ENCODE results near the gene ITPA. TPM values are rescaled to one million over a fixed set of nuclear protein-coding genes. Genes with fewer than 3 reads are reported as not detected.

ITPA gene
- total RNA-seq, 3 donors from 2014 or later (not counting 1 experiment from before 2014, with no cell fraction given): 49.6 to 53.2 (median 50.2) TPM

- TF ChIP-seq CTCF (IDR thresholded peaks at IDR 0.05): no peak
- intact Hi-C loops (cut with micrococcal nuclease): no loop called here
- 95% methylated on average over 21 of the region's 22 CpGs for WGBS (ENCODE audit: insufficient coverage)
- ATAC-seq (no peak), DNase-seq (no peak)
- Mint-ChIP-seq H3K36me3 (no peaks in the 10 kb centered on the region), H3K27me3 (ENCODE audit: low read depth in 2 of 2) (no peaks in the 10 kb centered on the region), H3K27ac (no peak overlapping the region), H3K4me1 (no peaks in the 10 kb centered on the region), H3K4me3 (no peak overlapping the region), H3K9me3 (no peaks in the 10 kb centered on the region)
- Histone ChIP-seq H3K27me3 (ENCODE audit: control insufficient read depth, insufficient read depth, low read length) (no peaks in the 10 kb centered on the region), H3K9me3 (ENCODE audit: control insufficient read depth, insufficient read depth, low read length) (no peaks in the 10 kb centered on the region), H3K4me3 (ENCODE audit: low read length) (no peak overlapping the region), H3K36me3 (ENCODE audit: control insufficient read depth, insufficient read depth, low read length) (no peaks in the 10 kb centered on the region), H3K4me1 (ENCODE audit: control insufficient read depth, insufficient read depth, low read length) (no peaks in the 10 kb centered on the region), H3K27ac (ENCODE audit: low read length) (no peak overlapping the region)
Measured at GRCh38 chr20:3229158-3229557, 19.9 kb downstream of the ITPA start.

DNA sequence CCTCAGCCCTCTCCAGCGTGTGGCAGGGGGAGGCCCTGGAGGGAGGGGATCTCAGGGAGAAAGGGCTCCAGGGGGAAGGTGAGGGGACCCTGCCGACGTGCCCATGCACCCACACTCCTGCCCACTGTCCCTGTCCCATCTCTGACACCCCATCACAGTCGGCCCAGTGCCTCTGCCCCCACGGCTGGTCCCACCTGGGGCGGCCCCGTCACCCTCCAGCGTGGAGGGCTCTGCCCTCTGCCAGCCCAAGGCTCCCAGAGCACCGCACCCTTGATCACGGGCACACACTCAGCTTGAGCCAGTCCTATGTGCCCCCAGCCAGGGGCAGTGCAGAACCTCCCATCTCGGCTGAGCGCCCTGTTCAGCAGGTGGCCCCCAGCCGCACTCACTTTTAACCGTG lies 20.5 kb downstream of the ITPA start:
- H3K27me3 Mint-ChIP-seq (ENCODE audit: low read depth in 2 of 2): no peaks in the 10 kb centered on the region
- H3K4me3 Mint-ChIP-seq: no peak overlapping the region
- TF ChIP-seq CTCF (IDR thresholded peaks at IDR 0.05): no peak
- no peak overlapping the region for H3K27ac ChIP-seq (ENCODE audit: low read length)
- H3K4me3 ChIP-seq (ENCODE audit: low read length): no peak overlapping the region
- no peaks in the 10 kb centered on the region for H3K27me3 ChIP-seq (ENCODE audit: control insufficient read depth, insufficient read depth, low read length)
- no peaks in the 10 kb centered on the region for H3K4me1 Mint-ChIP-seq
- ATAC-seq (no peak), DNase-seq (no peak)
- intact Hi-C loops (cut with micrococcal nuclease): no loop called here
- no peaks in the 10 kb centered on the region for H3K9me3 Mint-ChIP-seq
- WGBS (ENCODE audit: insufficient coverage): 92% methylated on average over 14 of the region's 14 CpGs
- H3K4me1 ChIP-seq (ENCODE audit: control insufficient read depth, insufficient read depth, low read length): no peaks in the 10 kb centered on the region
- H3K27ac Mint-ChIP-seq: no peak overlapping the region
- H3K36me3 Mint-ChIP-seq: no peaks in the 10 kb centered on the region
- no peaks in the 10 kb centered on the region for H3K9me3 ChIP-seq (ENCODE audit: control insufficient read depth, insufficient read depth, low read length)
- no peaks in the 10 kb centered on the region for H3K36me3 ChIP-seq (ENCODE audit: control insufficient read depth, insufficient read depth, low read length)

DNA sequence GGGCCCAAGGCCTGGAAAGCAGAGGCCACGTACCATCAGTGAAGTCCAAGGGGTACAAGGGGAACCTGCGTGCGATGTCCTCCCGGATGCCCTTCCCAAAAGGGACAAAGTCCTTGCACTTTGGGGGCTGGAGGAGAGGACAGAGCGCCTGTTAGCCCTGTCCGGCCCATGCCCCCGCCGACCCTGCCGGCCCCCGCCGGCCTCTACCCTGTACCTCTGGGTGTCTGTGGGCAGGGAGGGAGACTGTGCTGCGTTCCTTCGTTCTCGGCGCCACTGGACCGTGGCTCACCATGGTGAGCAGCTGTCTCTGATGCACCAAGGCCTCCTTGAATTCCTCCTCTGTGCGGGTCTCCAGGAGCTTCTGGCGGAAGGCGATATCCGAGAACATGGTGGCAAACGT lies 21.8 kb downstream of the ITPA start:
- no peak for DNase-seq
- H3K4me3 ChIP-seq (ENCODE audit: low read length): no peak overlapping the region
- H3K27me3 Mint-ChIP-seq (ENCODE audit: low read depth in 2 of 2): peaks cover 4 to 9% of the 10 kb centered on the region in 2 donors
- ATAC-seq: no peak
- H3K4me1 ChIP-seq (ENCODE audit: control insufficient read depth, insufficient read depth, low read length): no peaks in the 10 kb centered on the region
- H3K9me3 ChIP-seq (ENCODE audit: control insufficient read depth, insufficient read depth, low read length): no peaks in the 10 kb centered on the region
- H3K27ac ChIP-seq (ENCODE audit: low read length): no peak overlapping the region
- H3K27me3 ChIP-seq (ENCODE audit: control insufficient read depth, insufficient read depth, low read length): no peaks in the 10 kb centered on the region
- no peak overlapping the region for H3K27ac Mint-ChIP-seq
- H3K36me3 ChIP-seq (ENCODE audit: control insufficient read depth, insufficient read depth, low read length): no peaks in the 10 kb centered on the region
- intact Hi-C loops (cut with micrococcal nuclease): no loop called here
- WGBS (ENCODE audit: insufficient coverage): 96% methylated on average over 21 of the region's 21 CpGs
- H3K4me3 Mint-ChIP-seq: no peak overlapping the region
- no peaks in the 10 kb centered on the region for H3K9me3 Mint-ChIP-seq
- H3K4me1 Mint-ChIP-seq: no peaks in the 10 kb centered on the region
- H3K36me3 Mint-ChIP-seq: no peaks in the 10 kb centered on the region
- no peak for TF ChIP-seq CTCF (IDR thresholded peaks at IDR 0.05)

- Mint-ChIP-seq H3K4me3 (no peak overlapping the region), H3K27me3 (ENCODE audit: low read depth in 2 of 2) (peaks cover 14 to 18% of the 10 kb centered on the region in 2 donors), H3K36me3 (no peaks in the 10 kb centered on the region), H3K9me3 (no peaks in the 10 kb centered on the region), H3K27ac (no peak overlapping the region), H3K4me1 (no peaks in the 10 kb centered on the region)
- DNase-seq (no peak), ATAC-seq (no peak)
- intact Hi-C loops (cut with micrococcal nuclease): no loop called here
- no peaks in the 10 kb centered on the region for H3K9me3 ChIP-seq (ENCODE audit: control insufficient read depth, insufficient read depth, low read length)
- H3K4me1 ChIP-seq (ENCODE audit: control insufficient read depth, insufficient read depth, low read length): no peaks in the 10 kb centered on the region
- H3K4me3 ChIP-seq (ENCODE audit: low read length): no peak overlapping the region
- H3K27ac ChIP-seq (ENCODE audit: low read length): no peak overlapping the region
- no peaks in the 10 kb centered on the region for H3K36me3 ChIP-seq (ENCODE audit: control insufficient read depth, insufficient read depth, low read length)
- TF ChIP-seq CTCF (IDR thresholded peaks at IDR 0.05): no peak
- 91% methylated on average over 15 of the region's 15 CpGs for WGBS (ENCODE audit: insufficient coverage)
- peaks cover 6% of the 10 kb centered on the region for H3K27me3 ChIP-seq (ENCODE audit: control insufficient read depth, insufficient read depth, low read length)
Measured at GRCh38 chr20:3231889-3232588, 22.7 kb downstream of the ITPA start.
